Kidney (tissue), 14 donors: ENCODE data around the gene C8B. TPM values are rescaled to one million over a fixed set of nuclear protein-coding genes. Genes with fewer than 3 reads are reported as not detected.

ENCODE experiments used
- DNase-seq, 5 donors: peaks; one replicate each; pipeline ENCODE4 v3.0.0-alpha.2; 2013 to 2020
- FAIRE-seq: peaks from 2 replicates; lab custom pipeline; 2012; peaks lifted over from hg19 to GRCh38; lab: Jason Lieb, UNC
- H3K27ac ChIP-seq, 2 donors: one replicate each; pipeline ENCODE4 v1.7.0; 2013; ENCODE audit warnings: low read depth in 2 of 2, low read length in 2 of 2, inconsistent platforms in 1 of 2
- H3K27me3 ChIP-seq: one replicate; pipeline ENCODE4 v1.7.1; 2013; ENCODE audit warnings: low read length, inconsistent platforms; ENCODE audit not compliant: control insufficient read depth, insufficient read depth
- H3K36me3 ChIP-seq, 3 donors: one replicate each; pipeline versions ENCODE4 v1.7.0 to v1.7.1; 2013; ENCODE audit warnings: low read length in 3 of 3, control low read depth in 1 of 3, inconsistent platforms in 1 of 3; ENCODE audit not compliant: insufficient read depth in 3 of 3, control insufficient read depth in 2 of 3
- H3K4me1 ChIP-seq, 3 donors: one replicate each; pipeline versions ENCODE4 v1.7.0 to v1.7.1; 2013; ENCODE audit warnings: low read length in 3 of 3, inconsistent platforms in 1 of 3, low read depth in 1 of 3; ENCODE audit not compliant: control insufficient read depth in 2 of 3, insufficient read depth in 2 of 3
- H3K4me3 ChIP-seq, 3 donors: one replicate each; pipeline versions ENCODE4 v1.7.0 to v1.8.1; 2013; ENCODE audit warnings: low read length in 3 of 3, control low read depth in 1 of 3, inconsistent platforms in 1 of 3
- H3K9ac ChIP-seq, 3 donors: one replicate each; pipeline versions ENCODE4 v1.7.0 to v1.7.1; 2013; ENCODE audit warnings: low read length in 3 of 3, control low read depth in 1 of 3, inconsistent platforms in 1 of 3
- H3K9me3 ChIP-seq, 3 donors: one replicate each; pipeline versions ENCODE4 v1.7.0 to v1.7.1; 2013; ENCODE audit warnings: low read length in 3 of 3, control low read depth in 1 of 3, inconsistent platforms in 1 of 3; ENCODE audit not compliant: control insufficient read depth in 2 of 3, insufficient read depth in 1 of 3
- CTCF ChIP-seq: IDR thresholded peaks from 3 replicates; pipeline ENCODE4 v1.5.1; 2012; ENCODE audit warnings: mild to moderate bottlenecking, moderate library complexity, borderline replicate concordance; ENCODE audit not compliant: insufficient read depth; ENCODE audit errors: extremely low read depth
- intact Hi-C: fragments of 100-400 bp; cut with DNase I; formaldehyde crosslinking; loops from one replicate; pipeline ENCODE4 v1.11.1; 2022
- polyA plus RNA-seq: library from polyadenylated mRNA; stranded (reverse); fragments of 350-450 nt; fragmentation: Illumina TruSeq; extraction: RNeasy Lipid Tissue Mini Kit (QIAGEN cat#74804); gene quantifications from one replicate; pipeline ENCODE4 v1.2.3, GENCODE V29; 2014; ENCODE audit warnings: low read depth, low replicate concordance; ENCODE audit not compliant: insufficient read depth
- total RNA-seq: library from RNA; stranded (reverse); fragmentation: NEBNext Ultra II Directional; extraction: Animal tissue kit (Norgen Biotek cat#: 25700); gene quantifications from one replicate; pipeline ENCODE4 v1.2.1, GENCODE V29; 2021
- donor health status: control.
- donor health status: control.
- donor health status: control.
- donor health status: control.
- donor health status: control.
- donor health status: DM: yes; HTN: yes; CAD: no.
- donor health status: Normal renal cell carcinoma (clear cell type).

C8B gene
- total and polyA plus RNA-seq, 2 donors from 2014 or later = not detected

GRCh38 chr1:56894014-56894413 is 71.8 kb downstream of the C8B start:
- no peaks in the 10 kb centered on the region for H3K27me3 ChIP-seq
- H3K9me3 ChIP-seq = no peaks in the 10 kb centered on the region
- H3K27ac ChIP-seq = no peak overlapping the region
- FAIRE-seq (no peak), DNase-seq (no peak)
- H3K4me1 ChIP-seq = peaks cover 0 to 19% (median 9%) of the 10 kb centered on the region in 3 donors
- no peak for TF ChIP-seq CTCF
- H3K4me3 ChIP-seq = no peak overlapping the region
- H3K36me3 ChIP-seq = no peaks in the 10 kb centered on the region
- no peak overlapping the region for H3K9ac ChIP-seq
- intact Hi-C loops = no loop called here

- FAIRE-seq = no peak
- no peak overlapping the region for H3K27ac ChIP-seq
- intact Hi-C loops = no loop called here
Observed at GRCh38 chr1:56890229-56890628, 75.6 kb downstream of the C8B start.

GRCh38 chr1:56881417-56881816 is 84.4 kb downstream of the C8B start:
- FAIRE-seq = no peak
- H3K4me3 ChIP-seq = no peak overlapping the region
- no peaks in the 10 kb centered on the region for H3K36me3 ChIP-seq
- no peak for TF ChIP-seq CTCF
- H3K9ac ChIP-seq = no peak overlapping the region
- H3K9me3 ChIP-seq = no peaks in the 10 kb centered on the region
- DNase-seq = no peak
- intact Hi-C loops = no loop called here
- H3K27ac ChIP-seq = no peak overlapping the region
- H3K4me1 ChIP-seq = no peaks in the 10 kb centered on the region
- no peaks in the 10 kb centered on the region for H3K27me3 ChIP-seq

More at GRCh38 chr1:56890229-56890628, 75.6 kb downstream of the C8B start:
- Histone ChIP-seq H3K4me3 (no peak overlapping the region), H3K9ac (no peak overlapping the region), H3K4me1 (no peaks in the 10 kb centered on the region), H3K36me3 (no peaks in the 10 kb centered on the region), H3K9me3 (no peaks in the 10 kb centered on the region), H3K27me3 (no peaks in the 10 kb centered on the region)
- DNase-seq = no peak
- TF ChIP-seq CTCF = no peak

- FAIRE-seq (no peak), DNase-seq (no peak)
- TF ChIP-seq CTCF = no peak
- Histone ChIP-seq H3K4me3 (no peak overlapping the region), H3K4me1 (no peaks in the 10 kb centered on the region), H3K9ac (no peak overlapping the region), H3K27me3 (no peaks in the 10 kb centered on the region), H3K36me3 (no peaks in the 10 kb centered on the region), H3K27ac (no peak overlapping the region), H3K9me3 (no peaks in the 10 kb centered on the region)
- intact Hi-C loops = no loop called here
Observed at GRCh38 chr1:56880774-56881173, 85.0 kb downstream of the C8B start.
